Muscle of leg (tissue), 11 donors: Measurements from ENCODE around the gene CDC6. TPM values are rescaled to one million over a fixed set of nuclear protein-coding genes. Genes with fewer than 3 reads are reported as not detected.
A peak's percentile ranks its signal among the peaks of the same experiment; 100 is the strongest.

ENCODE experiments used
- DNase-seq: peaks from one replicate; pipeline ENCODE4 v3.0.0; 2013
- H3K27ac ChIP-seq: one replicate; pipeline ENCODE4 v1.5.1; 2013; ENCODE audit warnings: mild to moderate bottlenecking, low read length, control low read depth
- H3K27me3 ChIP-seq: one replicate; pipeline ENCODE4 v1.6.1; 2013; ENCODE audit warnings: low read length; ENCODE audit not compliant: control insufficient read depth, insufficient read depth
- H3K36me3 ChIP-seq: one replicate; pipeline ENCODE4 v1.6.1; 2013; ENCODE audit warnings: low read length; ENCODE audit not compliant: control insufficient read depth, insufficient read depth
- H3K4me1 ChIP-seq: one replicate; pipeline ENCODE4 v1.6.1; 2013; ENCODE audit warnings: low read length; ENCODE audit not compliant: control insufficient read depth, insufficient read depth
- H3K4me3 ChIP-seq: one replicate; pipeline ENCODE4 v1.5.1; 2013; ENCODE audit warnings: low read length, control low read depth
- H3K9me3 ChIP-seq: replicated peaks from 2 replicates; pipeline ENCODE4 v1.6.1; 2013; ENCODE audit warnings: low read depth, low read length; ENCODE audit not compliant: control insufficient read depth
- WGBS: methylation state at CpG from one replicate; pipeline ENCODE4 v1.1.5; 2013; ENCODE audit warnings: missing lambda C conversion rate; ENCODE audit not compliant: insufficient coverage; 5-methylcytosine and 5-hydroxymethylcytosine counted together
- polyA plus RNA-seq, 8 donors: library from polyadenylated mRNA; unstranded; fragments of 120-200 nt; gene quantifications; one replicate each; pipeline versions ENCODE4 v1.2.1 to v1.2.3, GENCODE V29; 2013; ENCODE audit warnings: inconsistent platforms in 1 of 8, low replicate concordance in 1 of 8; ENCODE audit not compliant: insufficient read length in 8 of 8, insufficient read depth in 1 of 8
- total RNA-seq: library from RNA; stranded (reverse); fragments of 120-200 nt; gene quantifications from one replicate; pipeline ENCODE4 v1.2.4, GENCODE V29; 2013

Gene CDC6
- total and polyA plus RNA-seq, 9 donors: 8.2 to 17.0 (median 11.1) TPM

GRCh38 chr17:40352237-40352778, 64.6 kb downstream of the CDC6 start:
- Histone ChIP-seq H3K4me1 (peaks cover 88% of the 10 kb centered on the region), H3K27me3 (no peaks in the 10 kb centered on the region), H3K27ac (peak overlapping the region; percentile 91), H3K36me3 (peaks cover 92% of the 10 kb centered on the region), H3K4me3 (no peak overlapping the region), H3K9me3 (no peaks in the 10 kb centered on the region)
- no peak for DNase-seq
- WGBS: 58% methylated on average over 7 of the region's 7 CpGs

- H3K27me3 ChIP-seq: no peaks in the 10 kb centered on the region
- peaks cover 93% of the 10 kb centered on the region for H3K36me3 ChIP-seq
- H3K4me1 ChIP-seq: peaks cover 88% of the 10 kb centered on the region
- no peak for DNase-seq
- H3K4me3 ChIP-seq: no peak overlapping the region
- 60% methylated on average over 6 of the region's 9 CpGs for WGBS
- H3K27ac ChIP-seq: no peak overlapping the region
- H3K9me3 ChIP-seq: no peaks in the 10 kb centered on the region
Observed at GRCh38 chr17:40352779-40353394, 65.2 kb downstream of the CDC6 start.

Other genes with a start within 250 kb of the CDC6 start
- 29.3 TPM for gene MED24, start 233.5 kb upstream of the CDC6 start, total RNA-seq
- gene MED24, start 233.5 kb upstream of the CDC6 start, polyA plus RNA-seq: 10 to 100 TPM; 56.1 to 80.7 (median 67.1) TPM
- 57.3 TPM for gene THRA, start 224.9 kb upstream of the CDC6 start, total RNA-seq
- 10 to 100 TPM; 58.3 to 75.2 (median 66.2) TPM for gene THRA, start 224.9 kb upstream of the CDC6 start, polyA plus RNA-seq
- gene NR1D1, start 187.3 kb upstream of the CDC6 start, total RNA-seq: 1.7 TPM
- 1 to 10 TPM; 2.0 to 5.6 (median 4.9) TPM for gene NR1D1, start 187.3 kb upstream of the CDC6 start, polyA plus RNA-seq
- gene MSL1, start 165.9 kb upstream of the CDC6 start, total RNA-seq: 81.7 TPM
- 100 to 1,000 TPM in 6 of 8 donors, 10 to 100 TPM in 2; 94.0 to 124 (median 105) TPM for gene MSL1, start 165.9 kb upstream of the CDC6 start, polyA plus RNA-seq
- 35.0 TPM for gene CASC3, start 147.3 kb upstream of the CDC6 start, total RNA-seq
- gene CASC3, start 147.3 kb upstream of the CDC6 start, polyA plus RNA-seq: 10 to 100 TPM; 53.5 to 69.7 (median 59.5) TPM
- 2.4 TPM for gene RAPGEFL1, start 110.4 kb upstream of the CDC6 start, total RNA-seq
- gene RAPGEFL1, start 110.4 kb upstream of the CDC6 start, polyA plus RNA-seq: 10 to 100 TPM in 1 of 8 donors, 1 to 10 TPM in 7; 5.2 to 10.3 (median 6.5) TPM
- 4.6 TPM for gene WIPF2, start 68.6 kb upstream of the CDC6 start, total RNA-seq
- 10 to 100 TPM; 11.0 to 18.0 (median 14.6) TPM for gene WIPF2, start 68.6 kb upstream of the CDC6 start, polyA plus RNA-seq
- 28.2 TPM for gene RARA, start 21.3 kb downstream of the CDC6 start, total RNA-seq
- gene RARA, start 21.3 kb downstream of the CDC6 start, polyA plus RNA-seq: 10 to 100 TPM; 53.3 to 77.2 (median 66.1) TPM
- gene GJD3, start 76.9 kb downstream of the CDC6 start, total RNA-seq: 0.18 TPM
- gene GJD3, start 76.9 kb downstream of the CDC6 start, polyA plus RNA-seq: under 1 TPM in 7 of 8 donors, not detected in 1; 0.17 to 0.87 (median 0.29) TPM
- gene TOP2A, start 130.0 kb downstream of the CDC6 start, total RNA-seq: 45.9 TPM
- gene TOP2A, start 130.0 kb downstream of the CDC6 start, polyA plus RNA-seq: 100 to 1,000 TPM in 1 of 8 donors, 10 to 100 TPM in 7; 58.3 to 113 (median 80.9) TPM
- gene IGFBP4, start 155.6 kb downstream of the CDC6 start, total RNA-seq: 105 TPM
- 100 to 1,000 TPM; 195 to 325 (median 275) TPM for gene IGFBP4, start 155.6 kb downstream of the CDC6 start, polyA plus RNA-seq
- gene TNS4, start 213.7 kb downstream of the CDC6 start, total RNA-seq: not detected
- gene TNS4, start 213.7 kb downstream of the CDC6 start, polyA plus RNA-seq: 1 to 10 TPM in 1 of 8 donors, under 1 TPM in 4, not detected in 3; 0.05 to 1.6 (median 0.16) TPM